ENCODE measurements around the gene LDAH. TPM values are rescaled to one million over a fixed set of nuclear protein-coding genes. Genes with fewer than 3 reads are reported as not detected.

Gene LDAH
- total and polyA plus RNA-seq, 2 donors (not counting 3 experiments of a cell fraction or from before 2014, with no cell fraction given) = 12.3 to 24.0 TPM

DNA sequence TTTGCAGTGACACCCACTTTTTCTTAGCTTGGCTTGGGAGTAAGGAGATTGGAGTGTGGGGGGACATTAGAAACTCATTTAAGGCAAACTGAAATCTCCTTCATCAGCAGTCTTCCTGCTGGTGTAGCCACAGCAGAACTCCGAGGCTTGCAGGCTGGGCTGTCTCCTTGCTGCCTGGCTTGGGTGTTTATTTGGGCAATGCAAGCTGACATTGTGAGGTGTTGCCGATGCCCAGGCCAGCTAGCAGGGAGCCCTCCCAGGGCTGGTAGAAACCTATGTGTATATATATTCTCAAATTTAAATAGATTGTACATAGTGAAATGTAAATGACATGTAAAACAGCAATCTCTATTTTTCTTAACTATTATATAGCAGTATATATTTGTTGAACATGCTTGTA, 144.1 kb downstream of the LDAH start:
- Histone ChIP-seq H3K79me2 (ENCODE audit: control insufficient read depth, insufficient read depth, low read length) (no peaks in the 10 kb centered on the region), H4K20me1 (replicated peaks; ENCODE audit: control insufficient read depth, extremely low read depth, insufficient read depth, low read length) (no peaks in the 10 kb centered on the region), H3K4me2 (ENCODE audit: insufficient read depth, low read length) (no peak overlapping the region), H3K4me1 (ENCODE audit: control insufficient read depth, extremely low read depth, insufficient read depth, low read length) (peaks cover 21% of the 10 kb centered on the region), H2AFZ (ENCODE audit: low read depth, low read length) (no peak overlapping the region), H3K9me1 (replicated peaks; ENCODE audit: control insufficient read depth, extremely low read depth, insufficient read depth, low read length) (no peaks in the 10 kb centered on the region), H3K36me3 (ENCODE audit: control insufficient read depth in 2 of 2, extremely low read depth in 1 of 2, insufficient read depth in 2 of 2, low read length in 2 of 2) (peaks cover 0 to 5% of the 10 kb centered on the region in 2 experiments), H3K9ac (replicated peaks; ENCODE audit: extremely low read depth, insufficient read depth, low read length) (no peak overlapping the region), H3K9me3 (replicated peaks; ENCODE audit: control insufficient read depth, insufficient read depth, low read length) (no peaks in the 10 kb centered on the region), H3K4me3 (replicated peaks in 1 of 3; ENCODE audit: insufficient read depth in 1 of 3, low read depth in 1 of 3, low read length in 3 of 3) (no peak overlapping the region), H3K27me3 (ENCODE audit: control insufficient read depth in 2 of 2, insufficient read depth in 2 of 2, low read length in 2 of 2) (no peaks in the 10 kb centered on the region), H3K27ac (ENCODE audit: insufficient read depth, low read depth, low read length) (no peak overlapping the region)
- intact Hi-C loops (cut with micrococcal nuclease) (no loop called here), dilution Hi-C loops (cut with MboI; ENCODE audit: extremely low pct_ligation_motif_present, low sequenced_read_pairs) (no loop called here)
- TF ChIP-seq FOS (IDR thresholded peaks at IDR 0.05; ENCODE audit: borderline replicate concordance, insufficient read depth, low read length) = no peak
- no peak for TF ChIP-seq POLR2A (IDR thresholded peaks at IDR 0.05; ENCODE audit: low read depth, low read length)
- no peak for TF ChIP-seq GATA2 (IDR thresholded peaks at IDR 0.05; ENCODE audit: insufficient read depth, insufficient read length, low read depth, low read length)
- no peak for TF ChIP-seq MYC (IDR thresholded peaks at IDR 0.05; ENCODE audit: low read depth, low read length)
- no peak for TF ChIP-seq POLR2AphosphoS5 (IDR thresholded peaks at IDR 0.05; ENCODE audit: insufficient read depth, low read depth, low read length)
- TF ChIP-seq JUN (IDR thresholded peaks at IDR 0.05; ENCODE audit: borderline replicate concordance, insufficient read depth, insufficient read length, low read depth) = no peak
- TF ChIP-seq, protein P1, sequence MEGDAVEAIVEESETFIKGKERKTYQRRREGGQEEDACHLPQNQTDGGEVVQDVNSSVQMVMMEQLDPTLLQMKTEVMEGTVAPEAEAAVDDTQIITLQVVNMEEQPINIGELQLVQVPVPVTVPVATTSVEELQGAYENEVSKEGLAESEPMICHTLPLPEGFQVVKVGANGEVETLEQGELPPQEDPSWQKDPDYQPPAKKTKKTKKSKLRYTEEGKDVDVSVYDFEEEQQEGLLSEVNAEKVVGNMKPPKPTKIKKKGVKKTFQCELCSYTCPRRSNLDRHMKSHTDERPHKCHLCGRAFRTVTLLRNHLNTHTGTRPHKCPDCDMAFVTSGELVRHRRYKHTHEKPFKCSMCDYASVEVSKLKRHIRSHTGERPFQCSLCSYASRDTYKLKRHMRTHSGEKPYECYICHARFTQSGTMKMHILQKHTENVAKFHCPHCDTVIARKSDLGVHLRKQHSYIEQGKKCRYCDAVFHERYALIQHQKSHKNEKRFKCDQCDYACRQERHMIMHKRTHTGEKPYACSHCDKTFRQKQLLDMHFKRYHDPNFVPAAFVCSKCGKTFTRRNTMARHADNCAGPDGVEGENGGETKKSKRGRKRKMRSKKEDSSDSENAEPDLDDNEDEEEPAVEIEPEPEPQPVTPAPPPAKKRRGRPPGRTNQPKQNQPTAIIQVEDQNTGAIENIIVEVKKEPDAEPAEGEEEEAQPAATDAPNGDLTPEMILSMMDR (IDR thresholded peaks at IDR 0.05; ENCODE audit: extremely low read depth in 1 of 2, insufficient read depth in 1 of 2, low read depth in 1 of 2, low read length in 2 of 2) = no peak
- TF ChIP-seq EZH2 (IDR thresholded peaks at IDR 0.05; ENCODE audit: borderline replicate concordance, low read depth, low read length, severe bottlenecking) = no peak
- TF ChIP-seq, protein P2, sequence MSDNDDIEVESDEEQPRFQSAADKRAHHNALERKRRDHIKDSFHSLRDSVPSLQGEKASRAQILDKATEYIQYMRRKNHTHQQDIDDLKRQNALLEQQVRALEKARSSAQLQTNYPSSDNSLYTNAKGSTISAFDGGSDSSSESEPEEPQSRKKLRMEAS (IDR thresholded peaks at IDR 0.05; ENCODE audit: insufficient read depth, insufficient read length) = no peak
- no TSS peak for BruUV-seq (replicated peaks)
- CTCF ChIA-PET = interaction anchor here (1.1 to 8.5 kb wide), 5 partner anchors 8 to 285 kb away, joined by 3 to 71 read pairs (median 29); partner anchors contain the start of gene GDF7
- no peak for FAIRE-seq
- no peak for DNase-seq (ENCODE audit: low read depth, low spot score)
- POLR2A ChIA-PET = no interaction called here

Data from endothelial cell of umbilical vein (primary cell).